HG03469 (cell line): ENCODE measurements around the gene DTNBP1.

Experiments
- ATAC-seq: cut with Tn5 transposase; IDR thresholded peaks from one replicate; pipeline ENCODE4 v1.9.1; 2021; ENCODE audit warnings: mild to moderate bottlenecking, moderate library complexity, moderate number of reproducible peaks; ENCODE audit not compliant: unreplicated experiment

Gene DTNBP1

GRCh38 chr6:15626878-15627674 lies 35.8 kb downstream of the DTNBP1 start:
- no peak for ATAC-seq

GRCh38 chr6:15626160-15626559 lies 36.7 kb downstream of the DTNBP1 start:
- ATAC-seq = no peak

- ATAC-seq = no peak
Measured at GRCh38 chr6:15623276-15624116, 39.3 kb downstream of the DTNBP1 start.

- no peak for ATAC-seq
Measured at GRCh38 chr6:15622045-15622740, 40.6 kb downstream of the DTNBP1 start.

- peak; percentile 84 for ATAC-seq
Measured at GRCh38 chr6:15621203-15622044, 41.4 kb downstream of the DTNBP1 start.

- no peak for ATAC-seq
Measured at GRCh38 chr6:15620611-15621010, 42.2 kb downstream of the DTNBP1 start.

- ATAC-seq = no peak
Measured at GRCh38 chr6:15619330-15619729, 43.5 kb downstream of the DTNBP1 start.

DNA sequence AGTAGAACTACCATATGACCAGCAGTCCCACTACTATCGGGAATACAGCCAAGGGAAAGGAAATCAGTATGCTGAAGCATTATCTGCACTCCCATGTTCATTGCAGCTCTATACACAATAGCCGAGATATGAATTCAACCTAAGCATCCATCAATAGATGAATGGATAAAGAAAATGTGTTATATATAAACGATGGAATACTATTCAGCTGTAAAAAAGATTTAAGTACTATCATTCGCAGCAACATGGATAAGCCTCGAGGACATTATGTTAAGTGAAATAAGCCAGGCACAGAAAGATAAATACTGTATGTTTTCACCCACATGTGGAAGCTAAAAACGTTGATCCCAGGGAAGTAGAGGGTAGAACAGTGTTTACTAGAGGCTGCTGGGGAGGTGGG lies 44.1 kb downstream of the DTNBP1 start:
- ATAC-seq = no peak

GRCh38 chr6:15616261-15616660 lies 46.6 kb downstream of the DTNBP1 start:
- ATAC-seq = no peak

GRCh38 chr6:15615802-15616201 lies 47.0 kb downstream of the DTNBP1 start:
- no peak for ATAC-seq

GRCh38 chr6:15614277-15614676 lies 48.6 kb downstream of the DTNBP1 start:
- no peak for ATAC-seq

DNA sequence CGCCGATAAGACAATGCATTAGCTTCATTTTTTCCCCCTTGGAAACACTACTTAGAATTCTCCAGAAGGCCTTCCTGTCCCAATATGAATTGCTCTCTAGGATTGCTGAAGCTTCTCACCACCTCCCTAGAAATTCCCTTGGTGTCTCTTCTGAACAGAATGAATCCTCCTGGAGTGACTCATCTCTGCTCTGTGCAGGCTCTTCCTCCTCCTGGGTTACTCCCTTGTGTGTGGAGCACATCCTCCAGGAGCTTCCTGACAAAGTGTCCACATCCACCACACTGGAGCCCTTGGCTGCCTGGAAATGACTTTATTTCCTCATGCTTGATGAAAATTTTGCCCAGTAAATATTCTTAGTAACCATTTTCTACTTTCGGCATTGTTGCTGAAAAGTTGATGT lies 54.4 kb downstream of the DTNBP1 start:
- no peak for ATAC-seq

GRCh38 chr6:15607603-15608002 lies 55.2 kb downstream of the DTNBP1 start:
- ATAC-seq = no peak

DNA sequence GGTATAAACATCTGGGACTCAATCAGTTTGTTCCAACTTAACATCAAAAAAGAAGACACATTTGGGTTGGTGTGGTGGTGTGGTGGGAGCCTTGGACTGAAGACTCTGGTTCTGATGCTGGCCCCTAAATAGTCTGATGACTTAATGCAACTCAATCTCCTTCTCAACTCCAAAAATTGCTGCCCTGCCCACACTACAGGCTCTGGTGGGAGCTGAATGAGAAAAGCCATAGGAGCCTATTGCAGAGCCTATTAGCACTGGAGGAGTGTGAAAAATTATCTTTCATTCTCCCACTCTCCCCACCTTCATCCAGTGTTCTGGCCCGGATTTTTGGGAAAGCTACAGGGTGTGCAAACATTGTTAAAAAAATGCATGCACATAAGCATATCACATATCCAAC lies 56.5 kb downstream of the DTNBP1 start:
- ATAC-seq = no peak

GRCh38 chr6:15604843-15605242 lies 58.0 kb downstream of the DTNBP1 start:
- no peak for ATAC-seq

DNA sequence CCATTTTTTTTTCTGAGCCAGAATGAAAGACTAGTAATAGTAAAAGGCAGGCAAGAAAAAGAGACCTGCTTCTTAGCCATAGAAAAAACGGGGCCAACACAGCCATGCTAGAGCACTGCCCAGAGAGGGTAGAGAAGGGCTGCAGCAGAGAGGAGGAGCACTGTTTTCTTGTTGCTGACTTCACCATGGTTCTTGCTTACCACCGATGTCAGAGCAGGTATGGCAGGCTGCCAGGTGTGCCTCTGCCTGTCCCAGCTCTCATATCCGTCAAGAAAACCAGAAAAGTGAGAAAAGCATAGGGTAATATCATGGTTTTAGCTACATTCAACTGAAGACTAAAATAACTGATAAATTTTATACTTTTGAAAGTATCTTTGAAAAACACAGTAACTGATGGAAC lies 60.7 kb downstream of the DTNBP1 start:
- no peak for ATAC-seq

DNA sequence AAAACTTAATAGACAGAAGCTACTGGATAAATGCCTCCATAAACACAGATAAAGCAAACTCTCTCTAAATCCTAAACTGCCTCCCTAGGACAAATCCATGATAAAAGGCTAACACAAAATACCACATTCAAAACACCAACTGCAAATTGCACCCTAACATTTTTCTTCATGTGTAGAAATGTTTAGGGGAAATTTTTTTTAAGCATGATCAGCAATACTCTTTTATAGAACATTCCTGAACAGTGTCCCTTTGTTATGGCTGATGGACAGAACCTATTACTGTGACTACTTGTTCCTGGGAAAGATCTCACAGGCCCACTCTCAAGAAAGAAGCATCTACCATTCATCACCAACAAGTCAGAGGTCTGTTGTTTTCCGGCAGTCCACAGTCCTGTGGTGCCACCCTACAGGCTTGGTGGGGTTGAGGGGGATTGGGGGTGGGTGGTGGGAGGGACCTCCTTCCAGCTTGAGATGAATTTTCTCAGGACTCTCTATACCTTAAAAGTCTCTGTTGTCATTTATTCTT lies 64.5 kb downstream of the DTNBP1 start:
- ATAC-seq = no peak

GRCh38 chr6:15596186-15596896 lies 66.5 kb downstream of the DTNBP1 start:
- no peak for ATAC-seq

DNA sequence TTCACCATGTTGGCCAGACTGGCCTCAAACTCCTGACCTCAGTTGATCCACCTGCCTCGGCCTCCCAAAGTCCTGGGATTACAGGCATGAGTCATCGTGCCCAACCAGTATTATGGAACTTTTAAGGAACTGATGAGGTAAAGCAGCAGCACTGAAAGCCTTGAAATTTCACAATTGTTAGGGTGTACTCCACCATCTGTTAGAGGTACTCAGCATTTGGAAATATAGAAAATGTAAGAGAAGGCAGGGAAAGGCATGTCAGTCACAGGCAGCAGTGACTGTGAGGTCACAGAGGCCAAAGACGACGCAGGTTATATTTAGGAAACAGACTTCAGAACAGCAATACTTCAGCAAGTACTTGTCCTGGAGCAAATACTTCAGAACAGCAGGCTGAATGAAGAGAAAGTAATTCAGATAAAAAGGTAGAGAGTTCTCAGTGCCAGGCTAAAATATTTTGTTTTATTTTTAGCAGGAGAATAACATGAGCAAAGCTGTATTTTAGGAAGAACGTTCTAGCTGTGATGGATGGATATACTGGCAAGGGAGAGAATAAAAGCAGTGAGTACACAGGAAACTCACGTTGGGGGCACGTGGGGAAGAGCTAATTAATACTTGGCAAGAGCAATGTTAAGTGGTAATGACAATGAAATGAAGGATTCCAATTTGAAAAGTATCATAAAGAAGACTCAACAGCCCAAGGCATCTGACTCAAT lies 67.2 kb downstream of the DTNBP1 start:
- ATAC-seq = no peak
